Measurements from ENCODE around the gene NACC2.

Gene NACC2

GRCh38 chr9:136023410-136024225, 71.5 kb downstream of the NACC2 start:
- Histone ChIP-seq H3K27ac (ENCODE audit: low read depth, low read length) (no peak overlapping the region), H4K5ac (ENCODE audit: low read length) (no peak overlapping the region)
- 100% methylated on average over 1 of the region's 16 CpGs for WGBS (ENCODE audit: extremely low coverage, insufficient coverage, low lambda C conversion rate)

GRCh38 chr9:136022731-136023409, 72.2 kb downstream of the NACC2 start:
- H3K18ac ChIP-seq (ENCODE audit: low read length): no peak overlapping the region
- no peak overlapping the region for H3K23ac ChIP-seq (ENCODE audit: low read length)
- H3K4me3 ChIP-seq (ENCODE audit: low read length): no peak overlapping the region
- WGBS (ENCODE audit: extremely low coverage, insufficient coverage, low lambda C conversion rate): no CpG with 5 or more reads among the region's 22 CpGs
- no peak overlapping the region for H2BK5ac ChIP-seq (ENCODE audit: low read length)
- H4K5ac ChIP-seq (ENCODE audit: low read length): no peak overlapping the region
- no peak for DNase-seq
- H3K4ac ChIP-seq (ENCODE audit: low read depth, low read length): no peak overlapping the region
- H2BK15ac ChIP-seq (replicated peaks; ENCODE audit: low read depth): no peak overlapping the region
- no peaks in the 10 kb centered on the region for H3K27me3 ChIP-seq (ENCODE audit: insufficient read depth, low read length, poor library complexity)
- no peak overlapping the region for H3K4me2 ChIP-seq (ENCODE audit: low read length)
- no peaks in the 10 kb centered on the region for H3K36me3 ChIP-seq (ENCODE audit: control insufficient read depth, insufficient read depth, low read length)
- no peaks in the 10 kb centered on the region for H3K4me1 ChIP-seq (ENCODE audit: control insufficient read depth, low read depth, low read length)
- H3K27ac ChIP-seq (ENCODE audit: low read depth, low read length): no peak overlapping the region
- H2AK5ac ChIP-seq (ENCODE audit: low read length): no peak overlapping the region
- no peak overlapping the region for H3K56ac ChIP-seq (ENCODE audit: low read length)
- H3K79me2 ChIP-seq (ENCODE audit: control insufficient read depth, insufficient read depth, low read length): no peaks in the 10 kb centered on the region
- H4K8ac ChIP-seq (ENCODE audit: low read depth, low read length): no peak overlapping the region
- no peak overlapping the region for H2BK120ac ChIP-seq (ENCODE audit: low read depth, low read length)
- no peaks in the 10 kb centered on the region for H3K79me1 ChIP-seq (ENCODE audit: low read length)
- H3K9ac ChIP-seq (ENCODE audit: low read length): no peak overlapping the region

More at GRCh38 chr9:136023410-136024225, 71.5 kb downstream of the NACC2 start:
- H3K4me3 ChIP-seq (ENCODE audit: low read length): no peak overlapping the region
- no peak overlapping the region for H3K4ac ChIP-seq (ENCODE audit: low read depth, low read length)
- H2BK120ac ChIP-seq (ENCODE audit: low read depth, low read length): no peak overlapping the region
- no peak overlapping the region for H3K18ac ChIP-seq (ENCODE audit: low read length)
- H2BK15ac ChIP-seq (replicated peaks; ENCODE audit: low read depth): no peak overlapping the region
- H2BK5ac ChIP-seq (ENCODE audit: low read length): no peak overlapping the region
- no peaks in the 10 kb centered on the region for H3K79me2 ChIP-seq (ENCODE audit: control insufficient read depth, insufficient read depth, low read length)
- no peaks in the 10 kb centered on the region for H3K4me1 ChIP-seq (ENCODE audit: control insufficient read depth, low read depth, low read length)
- H3K23ac ChIP-seq (ENCODE audit: low read length): no peak overlapping the region
- H3K56ac ChIP-seq (ENCODE audit: low read length): no peak overlapping the region
- H3K79me1 ChIP-seq (ENCODE audit: low read length): no peaks in the 10 kb centered on the region
- H4K8ac ChIP-seq (ENCODE audit: low read depth, low read length): no peak overlapping the region
- no peak overlapping the region for H3K9ac ChIP-seq (ENCODE audit: low read length)
- no peak for DNase-seq
- H2AK5ac ChIP-seq (ENCODE audit: low read length): no peak overlapping the region
- H3K4me2 ChIP-seq (ENCODE audit: low read length): no peak overlapping the region
- no peaks in the 10 kb centered on the region for H3K36me3 ChIP-seq (ENCODE audit: control insufficient read depth, insufficient read depth, low read length)
- H3K27me3 ChIP-seq (ENCODE audit: insufficient read depth, low read length, poor library complexity): no peaks in the 10 kb centered on the region

- Histone ChIP-seq H3K79me2 (ENCODE audit: control insufficient read depth, insufficient read depth, low read length) (no peaks in the 10 kb centered on the region), H3K79me1 (ENCODE audit: low read length) (no peaks in the 10 kb centered on the region), H3K4me1 (ENCODE audit: control insufficient read depth, low read depth, low read length) (no peaks in the 10 kb centered on the region), H3K23ac (ENCODE audit: low read length) (no peak overlapping the region), H3K4me3 (ENCODE audit: low read length) (no peak overlapping the region), H4K5ac (ENCODE audit: low read length) (no peak overlapping the region), H2BK15ac (replicated peaks; ENCODE audit: low read depth) (no peak overlapping the region), H2AK5ac (ENCODE audit: low read length) (no peak overlapping the region), H3K56ac (ENCODE audit: low read length) (no peak overlapping the region), H2BK5ac (ENCODE audit: low read length) (no peak overlapping the region), H3K36me3 (ENCODE audit: control insufficient read depth, insufficient read depth, low read length) (no peaks in the 10 kb centered on the region), H3K27me3 (ENCODE audit: insufficient read depth, low read length, poor library complexity) (no peaks in the 10 kb centered on the region), H2BK120ac (ENCODE audit: low read depth, low read length) (no peak overlapping the region), H3K18ac (ENCODE audit: low read length) (no peak overlapping the region), H4K8ac (ENCODE audit: low read depth, low read length) (no peak overlapping the region), H3K9ac (ENCODE audit: low read length) (no peak overlapping the region), H3K4me2 (ENCODE audit: low read length) (no peak overlapping the region), H3K4ac (ENCODE audit: low read depth, low read length) (no peak overlapping the region), H3K27ac (ENCODE audit: low read depth, low read length) (no peak overlapping the region)
- no CpG with 5 or more reads among the region's 19 CpGs for WGBS (ENCODE audit: extremely low coverage, insufficient coverage, low lambda C conversion rate)
- no peak for DNase-seq
These were observed 73.0 kb downstream of the NACC2 start for GRCh38 chr9:136021872-136022681.

GRCh38 chr9:136021171-136021871, 73.8 kb downstream of the NACC2 start:
- H4K5ac ChIP-seq (ENCODE audit: low read length): no peak overlapping the region
- WGBS (ENCODE audit: extremely low coverage, insufficient coverage, low lambda C conversion rate): no CpG with 5 or more reads among the region's 25 CpGs

GRCh38 chr9:136020671-136021070, 74.4 kb downstream of the NACC2 start:
- Histone ChIP-seq H3K4me2 (ENCODE audit: low read length) (no peak overlapping the region), H3K4ac (ENCODE audit: low read depth, low read length) (no peak overlapping the region), H3K23ac (ENCODE audit: low read length) (no peak overlapping the region), H2BK15ac (replicated peaks; ENCODE audit: low read depth) (no peak overlapping the region), H2BK5ac (ENCODE audit: low read length) (no peak overlapping the region), H3K27me3 (ENCODE audit: insufficient read depth, low read length, poor library complexity) (no peaks in the 10 kb centered on the region), H3K4me1 (ENCODE audit: control insufficient read depth, low read depth, low read length) (no peaks in the 10 kb centered on the region), H4K8ac (ENCODE audit: low read depth, low read length) (no peak overlapping the region), H2AK5ac (ENCODE audit: low read length) (no peak overlapping the region), H3K9ac (ENCODE audit: low read length) (no peak overlapping the region), H2BK120ac (ENCODE audit: low read depth, low read length) (no peak overlapping the region), H3K56ac (ENCODE audit: low read length) (no peak overlapping the region), H3K4me3 (ENCODE audit: low read length) (no peak overlapping the region), H3K18ac (ENCODE audit: low read length) (no peak overlapping the region), H3K36me3 (ENCODE audit: control insufficient read depth, insufficient read depth, low read length) (no peaks in the 10 kb centered on the region), H3K79me2 (ENCODE audit: control insufficient read depth, insufficient read depth, low read length) (no peaks in the 10 kb centered on the region), H4K5ac (ENCODE audit: low read length) (no peak overlapping the region), H3K79me1 (ENCODE audit: low read length) (no peaks in the 10 kb centered on the region), H3K27ac (ENCODE audit: low read depth, low read length) (no peak overlapping the region)
- no peak for DNase-seq
- WGBS (ENCODE audit: extremely low coverage, insufficient coverage, low lambda C conversion rate): no CpG with 5 or more reads among the region's 9 CpGs

More at GRCh38 chr9:136021171-136021871, 73.8 kb downstream of the NACC2 start:
- H2BK120ac ChIP-seq (ENCODE audit: low read depth, low read length): no peak overlapping the region
- H3K4me2 ChIP-seq (ENCODE audit: low read length): no peak overlapping the region
- no peaks in the 10 kb centered on the region for H3K79me2 ChIP-seq (ENCODE audit: control insufficient read depth, insufficient read depth, low read length)
- H3K23ac ChIP-seq (ENCODE audit: low read length): no peak overlapping the region
- no peaks in the 10 kb centered on the region for H3K79me1 ChIP-seq (ENCODE audit: low read length)
- H2BK15ac ChIP-seq (replicated peaks; ENCODE audit: low read depth): no peak overlapping the region
- H4K8ac ChIP-seq (ENCODE audit: low read depth, low read length): no peak overlapping the region
- H3K27me3 ChIP-seq (ENCODE audit: insufficient read depth, low read length, poor library complexity): no peaks in the 10 kb centered on the region
- no peak overlapping the region for H2AK5ac ChIP-seq (ENCODE audit: low read length)
- H3K4ac ChIP-seq (ENCODE audit: low read depth, low read length): no peak overlapping the region
- no peak overlapping the region for H3K9ac ChIP-seq (ENCODE audit: low read length)
- no peak for DNase-seq
- H3K4me3 ChIP-seq (ENCODE audit: low read length): no peak overlapping the region
- H3K56ac ChIP-seq (ENCODE audit: low read length): no peak overlapping the region
- no peaks in the 10 kb centered on the region for H3K36me3 ChIP-seq (ENCODE audit: control insufficient read depth, insufficient read depth, low read length)
- no peak overlapping the region for H3K27ac ChIP-seq (ENCODE audit: low read depth, low read length)
- no peaks in the 10 kb centered on the region for H3K4me1 ChIP-seq (ENCODE audit: control insufficient read depth, low read depth, low read length)
- H3K18ac ChIP-seq (ENCODE audit: low read length): no peak overlapping the region
- no peak overlapping the region for H2BK5ac ChIP-seq (ENCODE audit: low read length)

All from mesendoderm (in vitro differentiated cells).